Eye (tissue), 1 donor: Measurements from ENCODE around the gene TECPR1.
"Not testable (repeated sequence)": the region's sequence is repeated elsewhere in the genome, so short reads cannot be mapped to it uniquely, and the experiment has no call there.

Experiments used
- DNase-seq: peaks from one replicate; pipeline ENCODE4 v3.0.0-alpha.2; 2015

TECPR1 gene

DNA sequence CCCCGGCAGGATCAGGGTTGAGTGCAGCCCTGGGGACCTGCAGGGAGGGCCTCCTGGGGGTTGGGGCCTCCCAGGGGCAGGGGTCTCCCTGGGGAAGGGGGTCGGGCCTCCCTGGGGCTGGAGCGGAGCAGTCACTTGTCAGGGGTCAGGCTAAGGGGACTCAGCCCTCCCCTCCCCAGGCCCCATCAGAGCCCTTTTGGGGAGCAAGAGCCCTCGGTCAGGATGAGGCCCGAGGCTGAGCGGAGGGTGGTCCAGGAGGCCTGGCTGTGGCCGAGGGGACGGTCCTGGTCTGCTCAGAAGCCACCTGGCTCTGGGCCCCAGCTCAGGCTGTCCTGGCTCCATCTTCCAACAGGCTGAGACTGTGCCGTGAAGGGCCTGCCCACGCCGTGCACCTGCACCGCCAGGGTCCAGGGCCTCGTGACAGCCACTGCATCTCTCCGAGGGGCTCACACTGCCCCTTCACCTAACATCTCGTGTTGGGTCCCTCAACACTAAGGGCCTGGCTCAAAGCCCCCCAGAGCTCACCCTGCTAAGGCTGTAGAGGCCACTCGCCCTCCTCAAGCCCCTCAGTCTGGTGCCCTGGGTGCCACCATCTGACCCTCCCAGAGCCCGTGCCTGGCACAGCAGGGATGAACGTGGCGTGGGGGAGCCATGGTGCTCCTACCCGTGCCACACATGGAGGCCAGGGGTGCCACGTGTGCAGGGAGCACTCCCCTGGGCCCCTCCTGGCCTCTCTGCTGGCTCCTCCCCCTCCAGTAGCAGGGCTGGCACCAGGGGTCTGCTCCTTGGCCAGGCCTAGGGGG, 27.9 kb downstream of the TECPR1 start:
- no peak for DNase-seq

DNA sequence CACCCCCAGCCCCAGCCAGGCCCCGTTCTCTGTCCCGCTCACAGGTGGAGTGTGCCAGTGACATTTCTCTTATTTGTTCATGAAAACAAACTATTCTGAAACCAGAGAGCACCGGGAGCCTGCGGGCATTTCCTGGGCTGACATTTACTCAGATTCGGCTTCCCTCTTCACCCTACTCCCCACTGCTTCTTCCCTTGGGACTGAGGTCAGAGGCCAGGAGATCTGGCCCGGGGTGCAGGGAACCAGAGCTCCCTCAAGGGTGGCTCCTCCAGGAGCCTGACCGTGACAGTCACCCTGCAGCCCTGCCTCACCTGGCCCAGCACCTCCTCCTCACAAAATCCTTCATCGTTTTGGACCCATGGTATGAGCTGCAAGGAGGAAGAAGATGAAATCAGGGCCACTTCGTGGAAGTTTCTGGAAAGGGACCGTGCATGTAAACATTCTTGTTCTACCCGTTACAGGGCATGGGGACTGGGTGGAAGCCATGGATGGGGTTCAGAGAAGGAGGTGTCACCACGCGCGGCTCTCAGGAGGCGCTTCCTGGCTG, 28.6 kb downstream of the TECPR1 start:
- no peak for DNase-seq

DNA sequence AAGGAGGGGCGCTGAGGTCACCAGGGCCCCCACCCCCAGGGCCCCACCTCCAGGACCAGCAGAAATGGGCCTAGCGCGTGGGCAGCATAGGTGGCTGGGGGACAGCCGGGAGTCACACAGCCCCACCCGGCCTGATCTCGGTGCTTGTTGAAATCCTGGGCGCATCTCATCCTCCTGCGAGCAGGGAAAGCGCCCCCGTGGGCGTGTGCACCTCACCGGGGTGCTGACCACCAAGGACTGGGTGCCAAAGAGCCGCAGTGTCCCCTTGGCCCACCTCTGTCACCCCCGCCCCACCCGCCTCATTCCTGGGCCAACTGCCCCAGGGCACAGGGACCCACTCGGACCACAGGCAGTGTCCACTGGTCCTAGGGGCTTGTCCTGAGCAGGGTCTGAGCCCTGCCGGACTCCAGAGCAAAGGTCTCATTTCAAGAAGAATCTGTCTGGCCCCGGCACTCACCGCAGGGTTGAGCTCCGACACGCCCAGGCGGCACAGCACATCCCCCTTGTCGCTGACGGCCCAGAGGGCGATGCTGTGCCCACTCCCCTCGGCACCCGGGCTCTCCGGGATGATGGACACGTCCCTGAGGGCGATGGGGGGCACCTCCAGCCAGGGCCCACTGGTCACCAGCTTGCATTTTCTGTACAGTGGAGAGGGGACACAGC, 29.4 kb downstream of the TECPR1 start:
- no peak for DNase-seq

DNA sequence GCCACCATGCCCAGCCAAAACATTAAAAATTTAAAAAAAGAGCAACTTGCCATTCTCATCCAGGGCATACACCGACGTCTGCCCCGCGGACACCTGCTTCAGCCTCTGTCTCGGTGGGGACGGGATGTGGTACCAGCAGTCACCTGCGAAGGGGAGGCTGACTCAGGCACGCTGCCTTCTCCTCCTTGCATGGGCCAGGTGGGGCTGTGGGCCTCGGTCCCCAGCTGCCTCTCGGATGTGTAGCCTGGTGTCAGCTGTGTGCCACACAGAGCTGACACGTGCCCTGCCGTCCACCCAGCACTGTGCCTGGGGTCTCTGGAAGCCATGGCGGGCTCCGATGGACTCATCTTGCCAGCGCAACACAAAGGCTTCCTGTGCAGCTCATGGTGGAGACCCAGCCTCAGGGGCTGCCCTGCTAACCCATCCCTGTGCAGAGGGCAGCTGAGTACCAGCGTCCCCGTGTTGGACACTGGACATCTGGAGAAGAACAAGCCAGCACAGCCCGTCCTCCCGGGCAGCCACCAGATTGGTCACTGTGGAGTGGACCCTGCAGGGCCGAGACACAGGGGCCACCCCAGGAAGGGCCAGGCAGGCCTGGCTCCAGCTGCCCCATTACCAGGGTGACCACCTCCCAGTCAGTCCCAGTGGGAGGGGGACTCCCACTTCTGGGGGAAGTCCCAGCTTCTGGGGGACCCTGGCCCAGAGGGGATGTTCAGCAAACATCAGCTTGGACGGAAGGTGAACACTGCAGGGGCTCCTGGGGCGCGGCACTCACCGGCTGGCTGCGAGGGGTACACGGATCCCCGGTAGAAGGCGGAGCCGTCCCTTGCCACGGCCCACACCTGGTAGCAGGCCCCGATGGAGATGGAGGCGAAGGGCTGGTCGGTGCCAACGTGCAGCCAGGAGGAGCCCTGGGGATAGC, 30.2 kb downstream of the TECPR1 start:
- DNase-seq, result no peak

DNA sequence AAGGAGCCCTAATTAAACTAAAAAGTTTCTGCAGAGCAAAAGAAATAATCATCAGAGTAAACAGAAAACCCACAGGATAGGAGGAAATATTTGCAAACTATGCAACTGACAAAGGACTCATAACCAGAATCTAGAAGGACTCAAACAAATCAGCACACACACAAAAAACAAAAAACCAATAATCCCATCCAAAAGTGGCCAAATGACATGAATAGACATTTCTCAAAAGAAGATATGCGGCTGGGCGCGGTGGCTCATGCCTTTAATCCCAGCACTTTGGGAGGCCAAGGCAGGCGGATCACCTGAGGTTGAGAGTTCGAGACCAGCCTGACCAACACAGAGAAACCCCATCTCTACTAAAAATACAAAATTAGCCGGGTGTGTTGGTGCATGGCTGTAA, 32.6 kb downstream of the TECPR1 start:
- not testable (repeated sequence) for DNase-seq

DNA sequence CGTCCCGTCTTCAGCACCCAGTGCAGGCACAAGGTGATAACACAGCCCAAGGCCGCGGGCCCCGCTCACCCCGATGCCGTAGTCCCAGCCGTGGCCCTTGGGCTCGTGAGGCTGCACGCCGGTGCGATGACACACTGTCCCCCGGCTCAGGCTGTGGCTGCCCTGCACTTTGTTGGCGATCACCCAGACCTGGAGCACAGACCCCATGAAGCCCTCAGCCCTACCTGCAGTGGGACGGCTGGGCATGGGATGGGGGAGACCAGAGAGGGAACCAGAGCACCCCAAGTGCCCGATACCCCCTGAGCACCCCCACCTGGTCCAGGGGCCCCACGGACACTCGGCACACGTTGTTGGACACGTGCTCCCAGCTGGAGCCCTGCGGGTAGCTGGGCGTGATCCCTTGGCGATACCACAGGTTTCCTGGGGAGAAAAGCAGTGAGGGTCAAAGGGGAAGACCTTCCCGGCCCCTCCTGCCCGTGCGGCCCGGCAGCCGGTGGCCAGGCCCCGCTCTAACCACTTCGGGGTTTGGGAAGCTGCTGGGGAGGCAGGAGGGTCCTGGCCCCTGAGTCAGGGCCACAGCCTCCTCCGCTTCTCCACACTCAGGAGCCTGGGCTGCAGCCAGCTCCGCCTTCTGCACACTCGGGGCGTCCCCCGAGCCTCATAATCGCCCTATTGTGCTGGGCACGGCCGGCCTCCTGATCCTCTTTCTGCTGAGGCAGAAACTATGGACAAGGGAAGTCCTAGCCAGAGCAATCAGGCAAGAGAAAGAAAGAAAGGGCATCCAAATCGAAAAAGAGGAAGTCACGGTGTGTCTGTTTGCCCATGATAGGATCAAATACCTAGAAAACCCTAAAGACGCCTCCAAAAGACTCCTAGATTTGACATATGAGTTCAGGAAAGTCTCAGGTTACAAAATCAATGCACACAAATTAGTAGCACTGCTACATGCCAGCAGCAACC, 34.1 kb downstream of the TECPR1 start:
- peak; percentile 32 for DNase-seq

DNA sequence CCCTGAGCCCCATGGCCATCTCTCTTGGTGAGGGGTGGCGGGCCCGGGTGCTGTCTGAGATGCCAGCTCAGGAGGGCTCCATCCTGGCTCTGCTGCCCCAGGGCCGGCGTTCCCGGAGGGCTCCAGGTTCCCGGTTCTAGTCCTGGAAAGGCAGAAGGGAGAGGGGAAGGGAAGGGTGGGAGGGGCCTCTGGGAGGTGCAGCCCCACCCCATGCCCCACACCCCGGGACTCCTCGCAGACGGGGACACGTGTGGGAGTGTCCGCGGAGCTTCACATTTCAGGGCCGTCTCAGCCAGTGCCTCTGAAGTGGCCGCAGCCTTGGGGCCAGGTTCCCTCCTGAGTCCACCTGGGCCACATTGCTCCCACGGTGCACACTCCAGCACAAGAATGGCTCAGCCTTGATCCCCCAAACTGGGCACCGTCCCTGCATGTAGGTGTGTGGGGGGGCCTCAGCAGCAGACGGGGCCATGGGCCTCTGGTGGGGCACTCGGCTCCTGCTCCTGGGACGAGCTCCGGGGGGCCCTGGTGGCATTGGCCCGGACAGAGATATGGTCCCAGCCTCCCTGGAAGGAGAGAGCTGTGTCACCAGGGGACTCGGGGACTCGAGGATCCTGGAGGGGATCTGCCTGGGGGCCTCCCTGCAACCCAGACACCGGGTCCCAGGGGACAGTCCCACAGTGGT, 35.0 kb downstream of the TECPR1 start:
- DNase-seq, result no peak

DNA sequence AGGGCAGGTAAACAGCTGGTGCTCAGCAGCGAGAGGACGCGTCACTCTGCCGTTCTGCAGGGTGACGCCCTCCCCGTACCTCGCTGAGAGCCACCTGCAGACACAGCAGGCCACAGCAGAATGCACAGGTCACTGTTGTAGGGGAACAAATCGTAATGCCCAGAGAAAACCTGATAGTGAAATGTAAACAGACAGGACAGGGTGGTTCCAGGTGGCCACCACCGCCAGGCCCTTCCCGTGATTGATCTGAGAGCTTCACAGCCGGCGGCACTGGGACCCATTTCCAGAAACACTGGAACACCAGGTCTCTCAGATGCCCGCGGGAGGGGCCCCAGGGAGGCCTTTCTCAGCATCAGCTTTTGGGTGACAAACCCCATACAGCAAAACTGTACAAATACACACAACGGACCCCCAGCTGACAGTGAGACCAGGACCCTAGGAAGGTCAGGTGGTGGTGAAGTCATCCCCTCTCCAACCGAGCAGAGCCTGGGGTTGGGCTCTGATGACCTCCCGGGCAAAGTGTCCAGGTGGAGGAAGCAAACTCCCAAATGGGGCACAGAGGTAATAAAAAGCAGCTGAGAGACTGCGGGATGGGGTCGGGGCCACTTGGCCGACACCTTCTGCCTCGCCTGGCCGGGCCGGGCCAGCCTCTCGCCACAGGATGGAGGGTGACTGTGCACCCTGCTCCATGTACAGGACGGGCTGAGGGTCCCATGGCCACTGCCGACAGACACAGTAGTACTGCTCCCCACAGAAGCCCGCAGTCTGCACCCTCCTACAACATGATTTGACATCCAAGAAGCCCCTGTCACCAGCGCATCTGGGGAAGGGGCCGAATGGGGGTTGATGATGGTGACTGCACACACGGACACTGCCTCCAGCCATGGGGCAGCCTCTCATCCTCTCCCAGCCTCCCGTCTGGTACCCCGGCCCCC, 36.2 kb downstream of the TECPR1 start:
- DNase-seq, result no peak

DNA sequence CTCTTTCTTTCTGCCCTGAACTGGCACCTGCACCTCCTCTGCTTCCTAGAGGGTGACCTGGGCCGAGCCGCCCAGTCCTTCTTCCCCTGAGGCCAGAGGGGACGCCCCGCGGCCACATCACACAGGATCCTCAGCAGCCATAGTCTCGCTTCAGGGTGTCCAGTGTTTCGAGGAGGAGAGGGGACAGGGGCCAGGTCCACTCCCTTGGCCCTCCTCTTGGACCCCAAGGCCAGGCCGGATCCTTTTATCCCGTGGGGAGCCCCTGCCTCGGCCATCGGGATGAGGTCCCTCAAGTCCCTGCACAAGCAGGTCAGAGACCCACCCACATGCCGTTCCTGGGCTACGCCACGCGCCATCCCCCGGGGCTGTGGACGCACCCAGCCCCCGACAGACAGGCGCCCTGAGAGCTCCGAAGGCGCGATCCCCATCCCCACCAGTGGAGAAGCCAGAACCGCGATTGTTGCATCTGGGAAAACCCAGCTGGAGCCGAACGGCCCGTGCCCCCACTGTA, 37.2 kb downstream of the TECPR1 start:
- no peak for DNase-seq

DNA sequence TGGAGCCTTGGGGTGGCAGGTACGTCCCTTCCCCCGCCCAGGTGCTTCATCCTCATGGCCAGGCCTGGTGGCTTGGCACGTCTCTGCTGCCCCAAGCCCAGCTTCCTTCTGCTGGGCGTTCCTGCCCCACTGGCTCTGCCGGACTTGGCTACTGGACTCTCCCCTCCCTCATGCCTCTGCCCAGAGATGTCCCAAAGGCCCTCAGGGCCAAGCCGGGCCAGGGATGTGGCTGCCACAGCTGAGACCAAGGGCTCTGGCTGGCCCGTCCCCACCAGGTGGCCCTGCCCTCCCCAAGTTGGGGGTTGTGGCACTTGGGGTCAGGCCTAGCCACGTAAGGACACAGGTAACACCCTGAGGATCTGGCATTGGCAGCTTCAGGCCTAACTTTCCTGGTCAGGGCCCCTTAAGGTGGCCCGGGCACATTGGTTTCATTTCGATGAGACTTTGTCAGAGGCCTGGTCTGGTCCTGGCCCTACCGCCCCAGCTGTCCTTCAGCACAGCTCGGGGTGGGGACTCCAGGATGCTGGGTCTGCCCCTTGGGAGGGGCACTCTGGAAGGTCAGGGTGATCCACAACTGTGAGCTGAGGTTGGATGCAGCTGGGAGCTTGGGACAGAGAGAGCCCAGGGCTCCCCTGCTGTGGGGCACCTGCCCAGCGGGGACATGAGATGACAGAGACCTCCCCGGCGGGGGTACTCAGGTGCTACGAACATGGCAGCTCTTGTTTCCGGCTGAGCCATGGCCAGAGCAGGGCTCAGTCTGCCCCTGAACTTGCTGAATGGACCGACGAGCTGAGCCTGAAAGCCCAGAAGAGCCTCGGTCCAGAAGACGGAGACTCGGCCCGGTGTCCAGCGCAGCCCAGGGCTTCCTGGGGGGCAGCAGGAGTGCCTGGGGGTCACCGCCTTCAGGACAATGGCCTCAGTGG, 37.9 kb downstream of the TECPR1 start:
- no peak for DNase-seq

DNA sequence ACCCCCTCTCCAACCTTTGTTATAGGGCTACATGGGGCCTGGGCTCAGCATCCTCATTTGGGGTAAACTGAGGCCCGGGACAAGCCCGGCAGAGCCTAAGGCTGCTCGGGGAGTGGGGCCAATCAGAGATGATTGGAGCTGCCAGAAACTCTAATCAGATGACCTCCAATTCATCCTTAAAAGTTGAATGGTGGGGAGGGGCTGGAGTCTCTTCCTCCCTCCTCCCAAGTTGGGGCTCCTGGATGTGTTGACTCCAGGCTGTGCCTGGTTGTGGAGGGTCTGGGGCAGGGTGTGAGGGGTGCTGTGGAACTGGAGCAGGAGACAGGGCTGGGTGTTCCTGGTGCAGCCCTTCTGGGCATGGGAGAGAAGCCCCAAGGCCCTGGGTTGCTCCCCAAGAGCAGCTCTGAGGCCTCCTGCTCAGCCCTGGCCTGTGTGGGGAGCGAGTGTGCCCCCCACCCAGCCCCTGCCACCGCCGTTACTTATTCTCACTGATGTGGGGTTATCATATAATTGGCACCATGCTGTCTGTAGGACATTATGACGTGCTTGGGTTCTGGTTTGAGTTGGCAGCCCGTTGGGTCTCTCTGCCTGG, 38.6 kb downstream of the TECPR1 start:
- no peak for DNase-seq

DNA sequence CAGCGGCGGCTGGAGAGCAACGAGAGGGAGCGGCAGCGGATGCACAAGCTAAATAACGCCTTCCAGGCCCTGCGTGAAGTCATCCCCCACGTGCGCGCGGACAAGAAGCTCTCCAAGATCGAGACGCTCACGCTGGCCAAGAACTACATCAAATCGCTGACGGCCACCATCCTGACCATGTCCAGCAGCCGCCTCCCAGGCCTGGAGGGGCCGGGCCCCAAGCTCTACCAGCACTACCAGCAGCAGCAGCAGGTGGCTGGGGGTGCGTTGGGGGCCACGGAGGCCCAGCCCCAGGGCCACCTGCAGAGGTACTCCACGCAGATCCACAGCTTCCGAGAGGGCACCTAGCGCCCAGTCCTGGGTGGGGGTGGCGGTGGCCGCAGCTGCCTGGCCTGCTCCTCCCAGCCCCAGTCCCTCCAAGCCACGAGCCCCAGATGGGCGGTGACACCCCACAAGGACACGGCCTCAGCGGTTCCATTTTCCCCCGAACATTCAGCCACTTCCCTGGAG, 39.4 kb downstream of the TECPR1 start:
- DNase-seq, result no peak

DNA sequence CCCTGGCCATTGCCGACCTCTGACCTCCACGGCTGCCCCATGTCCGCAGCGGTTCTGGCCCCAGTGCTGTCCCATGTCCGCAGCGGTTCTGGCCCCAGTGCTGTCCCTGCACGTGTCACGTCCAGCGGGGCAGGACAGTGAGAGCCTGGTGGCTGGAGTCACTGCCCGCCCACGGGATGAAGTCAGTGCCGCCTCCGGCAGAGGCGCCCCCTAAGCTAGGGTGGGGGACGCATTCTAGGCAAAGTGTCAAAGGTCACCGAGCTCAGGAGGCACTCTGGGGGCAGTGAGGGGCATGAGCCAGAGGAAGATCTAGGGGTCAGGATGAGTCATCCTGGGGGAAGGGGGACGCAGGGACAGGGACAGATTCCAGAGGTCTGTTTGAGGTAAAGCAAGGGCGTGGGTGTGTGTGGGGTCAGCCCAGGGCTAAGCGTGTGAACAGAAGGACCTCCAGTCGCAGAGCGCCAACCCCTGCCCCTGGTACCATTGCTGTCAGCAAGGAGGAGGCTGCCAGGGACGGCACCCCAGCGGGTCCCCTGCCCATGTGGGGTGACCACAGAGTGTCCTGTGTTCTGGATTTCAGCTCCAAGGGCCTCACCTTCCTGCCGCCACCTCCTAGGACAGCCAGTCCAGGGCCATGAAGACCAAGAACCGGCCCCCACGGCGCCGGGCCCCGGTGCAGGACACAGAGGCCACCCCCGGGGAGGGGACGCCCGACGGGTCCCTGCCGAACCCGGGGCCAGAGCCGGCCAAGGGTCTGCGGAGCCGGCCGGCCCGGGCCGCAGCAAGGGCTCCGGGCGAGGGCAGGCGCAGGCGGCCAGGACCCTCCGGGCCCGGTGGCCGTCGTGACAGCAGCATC, 40.1 kb downstream of the TECPR1 start:
- DNase-seq, result no peak

DNA sequence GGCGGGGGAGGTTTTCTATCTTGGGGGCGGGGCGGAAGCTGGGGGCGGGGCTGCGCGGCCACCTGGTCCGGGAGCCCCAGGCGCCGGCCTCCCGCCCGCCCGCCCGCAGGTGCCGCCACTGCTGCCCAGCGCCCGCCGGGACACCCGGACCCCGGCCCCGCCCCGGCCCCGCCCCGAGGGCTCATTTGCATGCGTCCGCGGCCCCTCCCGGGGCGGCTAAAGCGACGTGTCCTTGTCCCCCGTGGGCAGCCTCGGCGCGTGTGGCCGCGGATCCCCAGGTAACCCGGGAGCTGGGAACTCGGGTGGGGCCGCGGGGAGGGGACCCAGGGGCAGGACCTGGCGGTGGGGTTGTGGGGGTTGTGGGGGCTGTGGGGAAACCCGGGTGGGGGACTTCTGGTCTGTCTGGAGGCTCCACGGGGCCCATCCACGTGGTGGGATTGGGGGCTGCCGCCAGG, 40.8 kb downstream of the TECPR1 start, which contains the start of gene BHLHA15:
TSS of gene BHLHA15 (plus strand) at position 219 of the 455 bp plus-strand sequence. CDS start 871 bp downstream, outside the sequence.
- DNase-seq, result no peak

DNA sequence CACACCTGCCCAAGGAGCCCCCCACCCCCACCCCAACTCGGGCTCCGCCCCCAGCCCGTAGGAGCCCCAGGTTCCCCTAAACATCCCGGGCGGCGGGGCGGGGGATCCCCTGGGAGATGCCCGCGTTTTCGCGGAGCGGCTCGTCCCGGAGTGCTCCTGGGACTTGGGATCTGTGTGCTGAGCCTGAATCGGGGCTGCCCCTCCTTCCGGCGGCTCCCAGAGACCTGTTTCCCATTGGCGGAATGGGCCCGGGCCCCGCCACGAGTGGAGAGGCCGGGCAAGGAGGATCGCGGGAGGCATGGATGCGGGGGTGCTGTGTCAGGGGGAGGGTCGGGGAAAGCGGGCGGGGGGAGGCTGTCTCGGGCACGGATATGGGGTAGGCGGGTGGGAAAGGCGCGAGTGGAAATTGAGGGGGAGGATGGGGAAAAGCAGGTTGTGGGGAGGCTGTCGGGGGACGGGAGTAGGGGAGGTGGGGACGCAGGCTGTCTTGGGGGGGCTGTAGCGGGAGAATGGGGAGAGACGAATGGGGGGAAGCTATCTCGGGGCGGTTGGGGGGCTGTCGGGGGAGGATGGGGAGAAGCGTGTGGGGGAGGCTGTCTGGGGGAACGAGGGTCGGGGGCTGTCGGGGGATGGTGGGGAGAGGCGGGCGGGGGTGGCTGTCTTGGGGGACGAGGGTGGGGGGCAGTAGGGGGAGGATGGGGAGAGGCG, 41.4 kb downstream of the TECPR1 start:
- peak; percentile 30 for DNase-seq
